ENCODE measurements around the gene TSHR.
A peak's percentile ranks its signal among the peaks of the same experiment; 100 is the strongest.

DNA sequence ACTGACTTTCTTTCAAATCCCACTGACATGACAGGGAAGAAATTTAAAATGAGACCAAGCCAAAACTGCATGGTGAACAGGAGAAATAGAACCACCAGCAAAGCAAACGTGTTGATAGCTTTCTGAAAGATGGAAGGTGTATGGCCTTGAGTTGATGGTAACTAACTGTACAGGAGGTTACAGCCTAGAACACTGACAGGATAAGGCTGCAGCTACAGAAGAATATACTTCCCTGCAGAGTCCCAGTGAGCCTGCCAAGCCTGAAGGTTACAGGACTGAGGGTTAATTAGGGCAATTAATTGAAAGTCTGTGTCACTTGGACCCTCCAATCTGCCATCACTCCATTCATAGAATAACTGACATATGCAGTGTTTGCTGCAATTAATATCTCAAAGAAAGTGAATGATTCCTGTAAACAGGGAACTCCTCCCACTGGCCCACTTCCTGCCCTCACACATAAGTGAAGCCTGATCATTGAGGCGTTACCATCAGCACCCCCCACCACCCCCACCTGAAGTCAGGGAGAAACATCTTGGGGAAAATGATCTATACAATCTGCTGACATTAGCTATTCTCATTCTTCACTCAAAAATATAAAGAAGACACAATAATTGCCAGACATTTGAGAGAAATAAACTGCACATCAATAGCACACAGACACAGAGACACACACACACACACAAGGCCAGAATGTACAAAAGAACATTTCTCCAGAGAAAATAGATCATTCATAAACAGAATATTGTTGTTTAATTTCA, 191.9 kb downstream of the TSHR start:
- TF ChIP-seq, protein P1, sequence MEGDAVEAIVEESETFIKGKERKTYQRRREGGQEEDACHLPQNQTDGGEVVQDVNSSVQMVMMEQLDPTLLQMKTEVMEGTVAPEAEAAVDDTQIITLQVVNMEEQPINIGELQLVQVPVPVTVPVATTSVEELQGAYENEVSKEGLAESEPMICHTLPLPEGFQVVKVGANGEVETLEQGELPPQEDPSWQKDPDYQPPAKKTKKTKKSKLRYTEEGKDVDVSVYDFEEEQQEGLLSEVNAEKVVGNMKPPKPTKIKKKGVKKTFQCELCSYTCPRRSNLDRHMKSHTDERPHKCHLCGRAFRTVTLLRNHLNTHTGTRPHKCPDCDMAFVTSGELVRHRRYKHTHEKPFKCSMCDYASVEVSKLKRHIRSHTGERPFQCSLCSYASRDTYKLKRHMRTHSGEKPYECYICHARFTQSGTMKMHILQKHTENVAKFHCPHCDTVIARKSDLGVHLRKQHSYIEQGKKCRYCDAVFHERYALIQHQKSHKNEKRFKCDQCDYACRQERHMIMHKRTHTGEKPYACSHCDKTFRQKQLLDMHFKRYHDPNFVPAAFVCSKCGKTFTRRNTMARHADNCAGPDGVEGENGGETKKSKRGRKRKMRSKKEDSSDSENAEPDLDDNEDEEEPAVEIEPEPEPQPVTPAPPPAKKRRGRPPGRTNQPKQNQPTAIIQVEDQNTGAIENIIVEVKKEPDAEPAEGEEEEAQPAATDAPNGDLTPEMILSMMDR (conservative IDR thresholded peaks at IDR 0.05; ENCODE audit: low read depth, low read length): no peak
- no peak for TF ChIP-seq RAD21 (IDR thresholded peaks at IDR 0.05; ENCODE audit: low read length)
- no peak for TF ChIP-seq POLR2A (IDR thresholded peaks at IDR 0.05; ENCODE audit: low read depth, low read length)
- TF ChIP-seq RFX5 (IDR thresholded peaks at IDR 0.05; ENCODE audit: low read depth, low read length): no peak
- TF ChIP-seq, protein P2, sequence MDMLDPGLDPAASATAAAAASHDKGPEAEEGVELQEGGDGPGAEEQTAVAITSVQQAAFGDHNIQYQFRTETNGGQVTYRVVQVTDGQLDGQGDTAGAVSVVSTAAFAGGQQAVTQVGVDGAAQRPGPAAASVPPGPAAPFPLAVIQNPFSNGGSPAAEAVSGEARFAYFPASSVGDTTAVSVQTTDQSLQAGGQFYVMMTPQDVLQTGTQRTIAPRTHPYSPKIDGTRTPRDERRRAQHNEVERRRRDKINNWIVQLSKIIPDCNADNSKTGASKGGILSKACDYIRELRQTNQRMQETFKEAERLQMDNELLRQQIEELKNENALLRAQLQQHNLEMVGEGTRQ (IDR thresholded peaks at IDR 0.05; ENCODE audit: low read depth, low read length): no peak
- peak; percentile 44; the same call in 1 of the 2 replicates for TF ChIP-seq MAFK (IDR thresholded peaks at IDR 0.05; ENCODE audit: low read depth, low read length)
- TF ChIP-seq CEBPB (IDR thresholded peaks at IDR 0.05; ENCODE audit: low read depth, low read length): no peak
- TF ChIP-seq, protein P3, sequence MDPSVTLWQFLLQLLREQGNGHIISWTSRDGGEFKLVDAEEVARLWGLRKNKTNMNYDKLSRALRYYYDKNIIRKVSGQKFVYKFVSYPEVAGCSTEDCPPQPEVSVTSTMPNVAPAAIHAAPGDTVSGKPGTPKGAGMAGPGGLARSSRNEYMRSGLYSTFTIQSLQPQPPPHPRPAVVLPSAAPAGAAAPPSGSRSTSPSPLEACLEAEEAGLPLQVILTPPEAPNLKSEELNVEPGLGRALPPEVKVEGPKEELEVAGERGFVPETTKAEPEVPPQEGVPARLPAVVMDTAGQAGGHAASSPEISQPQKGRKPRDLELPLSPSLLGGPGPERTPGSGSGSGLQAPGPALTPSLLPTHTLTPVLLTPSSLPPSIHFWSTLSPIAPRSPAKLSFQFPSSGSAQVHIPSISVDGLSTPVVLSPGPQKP (IDR thresholded peaks at IDR 0.05; ENCODE audit: borderline replicate concordance, low read depth, low read length): no peak
- no peak for TF ChIP-seq NFE2L2 (IDR thresholded peaks at IDR 0.05; ENCODE audit: low read depth, low read length)
- TF ChIP-seq BHLHE40 (IDR thresholded peaks at IDR 0.05; ENCODE audit: low read depth, low read length): no peak
- no peak for TF ChIP-seq RCOR1 (IDR thresholded peaks at IDR 0.05; ENCODE audit: insufficient replicate concordance, low read length)
- TF ChIP-seq MAZ (IDR thresholded peaks at IDR 0.05; ENCODE audit: borderline replicate concordance, low read depth, low read length): no peak
